NB4 (cell line): ENCODE measurements around the gene CCSER1.

ENCODE experiments used
- POLR2A ChIP-seq: IDR thresholded peaks from 2 replicates; pipeline ENCODE4 v1.6.1; 2011; ENCODE audit warnings: mild to moderate bottlenecking; ENCODE audit not compliant: insufficient read length; ENCODE audit errors: extremely low read depth
- TF ChIP-seq, protein P1 (sequence below): IDR thresholded peaks from one replicate; pipeline ENCODE4 v1.5.1; 2012; ENCODE audit warnings: low read depth, low read length
- TF ChIP-seq, protein P2 (sequence below): IDR thresholded peaks from 2 replicates; pipeline ENCODE4 v1.6.1; 2011; ENCODE audit warnings: low read depth, low read length

DNA sequence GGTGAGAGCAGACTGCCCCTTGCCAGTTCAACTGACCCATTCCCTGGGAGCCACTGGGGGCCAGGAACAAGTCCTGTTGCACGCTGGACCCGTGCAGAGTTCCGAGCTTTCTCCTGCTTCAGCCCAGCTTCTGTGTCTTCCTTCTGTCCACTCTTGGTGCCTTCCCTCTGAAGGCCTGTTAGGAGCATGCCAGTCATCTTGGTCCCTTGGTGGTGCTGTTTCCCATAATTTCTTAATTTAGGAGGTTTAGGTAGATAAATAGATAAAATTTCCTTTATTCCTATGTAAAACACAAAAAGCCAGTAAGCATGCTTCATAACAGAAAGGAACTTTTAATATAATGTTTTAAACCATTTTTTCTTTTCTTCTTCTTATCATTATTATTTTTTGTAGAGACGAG is 672.7 kb downstream of the CCSER1 start:
- TF ChIP-seq, protein P1, sequence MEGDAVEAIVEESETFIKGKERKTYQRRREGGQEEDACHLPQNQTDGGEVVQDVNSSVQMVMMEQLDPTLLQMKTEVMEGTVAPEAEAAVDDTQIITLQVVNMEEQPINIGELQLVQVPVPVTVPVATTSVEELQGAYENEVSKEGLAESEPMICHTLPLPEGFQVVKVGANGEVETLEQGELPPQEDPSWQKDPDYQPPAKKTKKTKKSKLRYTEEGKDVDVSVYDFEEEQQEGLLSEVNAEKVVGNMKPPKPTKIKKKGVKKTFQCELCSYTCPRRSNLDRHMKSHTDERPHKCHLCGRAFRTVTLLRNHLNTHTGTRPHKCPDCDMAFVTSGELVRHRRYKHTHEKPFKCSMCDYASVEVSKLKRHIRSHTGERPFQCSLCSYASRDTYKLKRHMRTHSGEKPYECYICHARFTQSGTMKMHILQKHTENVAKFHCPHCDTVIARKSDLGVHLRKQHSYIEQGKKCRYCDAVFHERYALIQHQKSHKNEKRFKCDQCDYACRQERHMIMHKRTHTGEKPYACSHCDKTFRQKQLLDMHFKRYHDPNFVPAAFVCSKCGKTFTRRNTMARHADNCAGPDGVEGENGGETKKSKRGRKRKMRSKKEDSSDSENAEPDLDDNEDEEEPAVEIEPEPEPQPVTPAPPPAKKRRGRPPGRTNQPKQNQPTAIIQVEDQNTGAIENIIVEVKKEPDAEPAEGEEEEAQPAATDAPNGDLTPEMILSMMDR, result no peak
- TF ChIP-seq POLR2A, result no peak
- TF ChIP-seq, protein P2, sequence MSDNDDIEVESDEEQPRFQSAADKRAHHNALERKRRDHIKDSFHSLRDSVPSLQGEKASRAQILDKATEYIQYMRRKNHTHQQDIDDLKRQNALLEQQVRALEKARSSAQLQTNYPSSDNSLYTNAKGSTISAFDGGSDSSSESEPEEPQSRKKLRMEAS, result no peak
